Spleen (tissue), 11 donors: ENCODE data around the gene CAGE1. TPM values are rescaled to one million over a fixed set of nuclear protein-coding genes. Genes with fewer than 3 reads are reported as not detected.

Experiments used
- DNase-seq: peaks from one replicate; pipeline ENCODE4 v3.0.0-alpha.2; 2020
- H3K27ac ChIP-seq, 8 donors: fragments of 200-600 bp; sonication (generic) in 7 of 8; 1 replicate in 4 of 8; 2 replicates in 4 of 8; pipeline versions ENCODE4 v1.5.0 to v1.8.0; 2016 to 2021; ENCODE audit warnings: inconsistent platforms in 4 of 8, mild to moderate bottlenecking in 4 of 8, moderate library complexity in 1 of 8
- H3K27me3 ChIP-seq, 7 donors: fragments of 200-600 bp; sonication (generic) in 6 of 7; replicated peaks in 1 of 7; 1 replicate in 4 of 7; 2 replicates in 3 of 7; pipeline versions ENCODE4 v1.5.0 to v1.8.0; 2016 to 2021; ENCODE audit warnings: inconsistent platforms in 3 of 7, mild to moderate bottlenecking in 1 of 7
- H3K36me3 ChIP-seq, 6 donors: fragments of 200-600 bp; sonication (generic) in 5 of 6; 1 replicate in 4 of 6; 2 replicates in 2 of 6; pipeline versions ENCODE4 v1.5.0 to v1.8.0; 2016 to 2021; ENCODE audit warnings: inconsistent platforms in 2 of 6
- H3K4me1 ChIP-seq, 6 donors: fragments of 200-600 bp; sonication (generic) in 5 of 6; 1 replicate in 3 of 6; 2 replicates in 3 of 6; pipeline versions ENCODE4 v1.5.0 to v1.8.0; 2016 to 2021; ENCODE audit warnings: inconsistent platforms in 3 of 6
- H3K4me3 ChIP-seq, 8 donors: fragments of 200-600 bp; sonication (generic) in 7 of 8; 1 replicate in 4 of 8; 2 replicates in 4 of 8; pipeline versions ENCODE4 v1.5.0 to v1.8.0; 2016 to 2021; ENCODE audit warnings: inconsistent platforms in 4 of 8, mild to moderate bottlenecking in 4 of 8, moderate library complexity in 2 of 8
- H3K9me3 ChIP-seq, 8 donors: fragments of 200-600 bp; sonication (generic) in 7 of 8; 1 replicate in 4 of 8; 2 replicates in 4 of 8; pipeline versions ENCODE4 v1.5.0 to v1.8.0; 2016 to 2021; ENCODE audit warnings: inconsistent platforms in 4 of 8
- CTCF ChIP-seq, 11 experiments: fragments of 200-600 bp in 7 of 11; fragments of 450-650 bp in 4 of 11; sonication (generic) in 4 of 11; IDR thresholded peaks in 8 of 11; conservative IDR thresholded peaks in 3 of 11; 1 replicate in 7 of 11; 2 replicates in 4 of 11; pipeline versions ENCODE4 v1.4.0 to v1.8.0; 2016 to 2021; ENCODE audit warnings: antibody characterized with exemption in 11 of 11, inconsistent platforms in 4 of 11, mild to moderate bottlenecking in 1 of 11
- POLR2A ChIP-seq, 3 donors: fragments of 450-650 bp; IDR thresholded peaks; one replicate each; pipeline ENCODE4 v1.5.1; 2017; ENCODE audit warnings: antibody characterized with exemption in 3 of 3, mild to moderate bottlenecking in 1 of 3
- POLR2AphosphoS5 ChIP-seq, 3 donors: sonication (generic); formaldehyde crosslinking; IDR thresholded peaks; one replicate each; pipeline ENCODE4 v1.5.1; 2017; ENCODE audit warnings: antibody characterized with exemption in 3 of 3
- WGBS, 5 donors: extraction: QIAGEN DNeasy Blood & Tissue Kit in 3 of 5; methylation state at CpG; one replicate each; pipeline versions ENCODE4 v1.1.5 to v1.1.7; 2013 to 2018; 5-methylcytosine and 5-hydroxymethylcytosine counted together
- intact Hi-C: fragments of 100-400 bp; cut with DNase I; formaldehyde crosslinking; loops from one replicate; pipeline ENCODE4 v1.15.0; 2023; ENCODE audit warnings: low total_unique reads
- polyA plus RNA-seq, 3 donors: library from polyadenylated mRNA; stranded (reverse); fragments of 200-250 nt; gene quantifications; one replicate each; pipeline ENCODE4 v1.2.1, GENCODE V29; 2013
- total RNA-seq, 7 donors: library from RNA; depleted of rRNA in 3 of 7; stranded (reverse); fragments of >200 nt in 3 of 7; fragmentation: NEBNext Ultra II Directional in 4 of 7; extraction: Animal tissue kit (Norgen Biotek cat#: 25700) in 4 of 7; gene quantifications; one replicate each; pipeline versions ENCODE4 v1.1.0 to v1.2.1, GENCODE V29; 2016 to 2021
- donor health status: healthy with polysubstance abuse.
- donor health status: DM: no; HTN: no; CAD: no; lungs with moderate emphysema.
- donor health status: DM: no; HTN: no; CAD: no.
- donor health status: Bipolar disorder and iron deficiency.
- donor health status: healthy.
- donor health status: DM: no; HTN: no; CAD: no.
- donor health status: DM: yes; HTN: yes; CAD: no.

CAGE1 gene
- total and polyA plus RNA-seq, 10 donors = not detected

GRCh38 chr6:7390226-7390878 lies 810 bp upstream of the CAGE1 start:
- no peak for DNase-seq
- intact Hi-C loops = loop anchor here (10.0 kb wide), 1 partner anchor 76 kb away; the partner anchor contains the start of gene SSR1
- TF ChIP-seq POLR2AphosphoS5 (IDR thresholded peaks at IDR 0.05) = no peak
- TF ChIP-seq POLR2A (IDR thresholded peaks at IDR 0.05) = no peak
- TF ChIP-seq CTCF (IDR thresholded peaks at IDR 0.05 in 8 of 11, conservative IDR thresholded peaks at IDR 0.05 in 3 of 11) = peak in 2 of 11 experiments; percentile 3 to 9

GRCh38 chr6:7389162-7389450 lies 436 bp downstream of the CAGE1 start:
- no peaks in the 10 kb centered on the region for H3K9me3 ChIP-seq
- peak overlapping the region; percentile 56 to 90 (median 83) for H3K4me3 ChIP-seq
- H3K27me3 ChIP-seq = no peaks in the 10 kb centered on the region
- TF ChIP-seq POLR2AphosphoS5 (IDR thresholded peaks at IDR 0.05) = no peak
- TF ChIP-seq CTCF (IDR thresholded peaks at IDR 0.05 in 8 of 11, conservative IDR thresholded peaks at IDR 0.05 in 3 of 11) = no peak
- TF ChIP-seq POLR2A (IDR thresholded peaks at IDR 0.05) = no peak
- WGBS, 5 donors = 0 to 1% (median 0%) methylated on average over 11 of the region's 11 CpGs
- H3K4me1 ChIP-seq = peaks cover 12 to 42% (median 30%) of the 10 kb centered on the region in 6 donors
- no peak for DNase-seq
- intact Hi-C loops = no loop called here
- H3K27ac ChIP-seq = peak overlapping the region; percentile 89 to 95 (median 92)
- peaks cover 0 to 17% (median 9%) of the 10 kb centered on the region in 6 donors for H3K36me3 ChIP-seq

More at GRCh38 chr6:7390226-7390878, 810 bp upstream of the CAGE1 start:
- H3K9me3 ChIP-seq = no peaks in the 10 kb centered on the region
- H3K4me1 ChIP-seq = peaks cover 12 to 42% (median 30%) of the 10 kb centered on the region in 6 donors
- no peaks in the 10 kb centered on the region for H3K27me3 ChIP-seq
- H3K4me3 ChIP-seq = peak overlapping the region; percentile 56 to 90 (median 83)
- 1 to 2% (median 2%) methylated on average over 14 of the region's 14 CpGs for whole genome bisulfite sequencing, 5 donors
- H3K36me3 ChIP-seq = peaks cover 0 to 29% (median 18%) of the 10 kb centered on the region in 6 donors
- peak overlapping the region; percentile 89 to 95 (median 92) for H3K27ac ChIP-seq

- TF ChIP-seq CTCF (IDR thresholded peaks at IDR 0.05 in 8 of 11, conservative IDR thresholded peaks at IDR 0.05 in 3 of 11) = no peak
- TF ChIP-seq POLR2AphosphoS5 (IDR thresholded peaks at IDR 0.05) = no peak
- no peak for TF ChIP-seq POLR2A (IDR thresholded peaks at IDR 0.05)
- 84 to 100% (median 89%) methylated on average over 1 of the region's 1 CpG for WGBS, 5 donors
- Histone ChIP-seq H3K27me3 (no peaks in the 10 kb centered on the region), H3K9me3 (no peaks in the 10 kb centered on the region), H3K4me1 (no peaks in the 10 kb centered on the region), H3K4me3 (no peak overlapping the region), H3K36me3 (no peaks in the 10 kb centered on the region), H3K27ac (no peak overlapping the region)
- no peak for DNase-seq
- intact Hi-C loops = no loop called here
Measured at GRCh38 chr6:7381092-7381491, 8.4 kb downstream of the CAGE1 start.

- Histone ChIP-seq H3K27me3 (no peaks in the 10 kb centered on the region), H3K4me3 (no peak overlapping the region), H3K4me1 (no peaks in the 10 kb centered on the region), H3K9me3 (no peaks in the 10 kb centered on the region), H3K36me3 (no peaks in the 10 kb centered on the region), H3K27ac (no peak overlapping the region)
- DNase-seq = no peak
- intact Hi-C loops = no loop called here
- TF ChIP-seq POLR2A (IDR thresholded peaks at IDR 0.05) = no peak
- TF ChIP-seq POLR2AphosphoS5 (IDR thresholded peaks at IDR 0.05) = no peak
- TF ChIP-seq CTCF (IDR thresholded peaks at IDR 0.05 in 8 of 11, conservative IDR thresholded peaks at IDR 0.05 in 3 of 11) = no peak
- WGBS, 5 donors = 53 to 77% (median 59%) methylated on average over 4 of the region's 4 CpGs
Measured at GRCh38 chr6:7378740-7379139, 10.8 kb downstream of the CAGE1 start.
